HG02642 (cell line): Measurements from ENCODE around the gene TNFSF10.
"Not testable (repeated sequence)": the region's sequence is repeated elsewhere in the genome, so short reads cannot be mapped to it uniquely, and the experiment has no call there.

Experiments
- ATAC-seq: cut with Tn5 transposase; IDR thresholded peaks from one replicate; pipeline ENCODE4 v1.9.1; 2021; ENCODE audit warnings: mild to moderate bottlenecking; ENCODE audit not compliant: unreplicated experiment, poor library complexity

Gene TNFSF10

DNA sequence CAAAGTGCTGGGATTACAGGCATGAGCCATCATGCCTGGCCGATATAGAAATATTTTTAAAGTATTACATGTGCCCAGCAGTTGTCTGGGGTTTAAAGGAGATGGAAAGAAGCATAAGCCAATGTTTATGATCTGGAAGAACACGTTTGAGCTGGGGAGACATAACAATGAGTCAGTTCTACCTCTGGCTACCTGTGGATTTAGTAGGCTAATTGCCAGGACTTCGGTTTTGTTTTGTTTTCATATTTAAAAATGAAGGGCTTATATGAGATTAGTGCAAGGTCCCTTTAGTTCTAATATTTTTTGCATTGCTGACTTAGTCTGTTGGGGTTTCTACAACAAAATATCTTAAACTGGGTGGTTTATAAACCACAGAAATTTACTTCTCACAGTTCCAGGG lies 22.9 kb upstream of the TNFSF10 start:
- no peak for ATAC-seq

DNA sequence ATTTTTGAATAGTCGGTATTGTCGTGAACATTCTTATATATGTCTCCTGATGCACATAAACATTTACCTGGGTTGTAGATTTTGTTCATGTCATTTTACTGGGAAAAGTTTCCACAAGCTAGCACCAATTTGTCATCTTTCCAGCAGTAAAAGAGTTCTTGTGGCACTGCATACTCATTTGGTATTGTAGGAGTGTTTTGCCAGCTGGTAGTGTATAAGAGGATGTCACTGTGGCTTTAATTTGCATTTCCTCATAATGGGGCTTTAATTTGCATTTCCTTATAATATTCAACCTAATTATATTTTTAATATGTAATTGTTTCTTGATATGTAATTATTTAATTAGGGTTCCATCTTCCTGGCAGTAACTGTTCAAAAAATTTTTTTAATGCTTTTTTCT lies 21.2 kb upstream of the TNFSF10 start:
- no peak for ATAC-seq

DNA sequence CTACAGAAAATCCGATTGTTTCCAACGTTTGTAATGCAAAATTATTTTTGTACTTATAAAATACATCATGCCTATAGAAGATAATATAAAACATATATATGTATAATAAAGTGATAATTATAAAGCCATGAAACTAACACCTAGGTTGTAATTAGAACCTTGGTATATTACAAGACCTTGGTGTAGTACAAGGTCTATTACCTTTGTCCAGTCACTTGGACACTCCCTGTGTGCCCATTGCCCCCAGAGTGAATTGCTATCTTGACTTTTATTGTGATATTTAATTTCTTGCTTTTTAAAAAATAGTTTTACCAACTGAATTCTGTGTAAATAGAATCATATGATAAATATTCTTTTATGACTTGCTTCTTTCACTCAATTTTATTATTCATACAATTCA lies 20.7 kb upstream of the TNFSF10 start:
- no peak for ATAC-seq

DNA sequence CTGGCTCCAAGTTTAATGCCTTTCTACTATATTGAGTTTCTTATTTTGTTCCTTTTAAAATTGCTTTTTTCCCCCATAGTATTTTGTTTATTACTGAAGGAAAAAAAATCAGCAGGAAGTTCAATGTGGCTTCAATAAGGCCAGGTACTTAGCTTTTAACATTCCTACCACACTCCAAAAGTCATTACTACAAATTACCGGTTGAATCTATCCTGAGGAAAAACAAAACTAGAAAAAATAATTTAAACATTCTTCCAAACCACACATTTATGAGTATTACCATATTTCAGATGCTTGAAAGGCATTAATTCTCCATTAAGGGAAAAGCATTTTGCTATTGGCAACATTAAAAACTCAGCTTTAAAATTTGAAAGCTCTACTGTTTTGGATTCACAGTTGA lies 20.2 kb upstream of the TNFSF10 start:
- no peak for ATAC-seq

DNA sequence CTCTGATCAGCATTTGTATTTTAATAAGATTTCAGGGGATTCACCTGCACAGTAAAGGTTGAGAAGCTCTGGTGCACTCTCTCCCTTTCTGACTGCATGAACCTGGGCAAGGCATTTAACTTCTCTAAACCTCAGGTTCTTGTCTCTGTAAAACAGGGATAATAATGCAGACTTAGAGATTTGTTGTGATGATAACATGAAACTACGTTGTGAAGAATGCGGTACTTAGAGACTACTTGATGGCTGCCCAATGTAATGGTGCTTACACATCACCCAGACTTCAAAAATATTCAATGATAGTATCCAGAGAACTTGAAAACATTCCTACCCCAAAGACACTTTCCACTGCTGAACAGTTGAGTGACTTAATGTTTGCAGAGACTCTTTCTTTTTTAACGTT lies 19.8 kb upstream of the TNFSF10 start:
- ATAC-seq, result no peak

DNA sequence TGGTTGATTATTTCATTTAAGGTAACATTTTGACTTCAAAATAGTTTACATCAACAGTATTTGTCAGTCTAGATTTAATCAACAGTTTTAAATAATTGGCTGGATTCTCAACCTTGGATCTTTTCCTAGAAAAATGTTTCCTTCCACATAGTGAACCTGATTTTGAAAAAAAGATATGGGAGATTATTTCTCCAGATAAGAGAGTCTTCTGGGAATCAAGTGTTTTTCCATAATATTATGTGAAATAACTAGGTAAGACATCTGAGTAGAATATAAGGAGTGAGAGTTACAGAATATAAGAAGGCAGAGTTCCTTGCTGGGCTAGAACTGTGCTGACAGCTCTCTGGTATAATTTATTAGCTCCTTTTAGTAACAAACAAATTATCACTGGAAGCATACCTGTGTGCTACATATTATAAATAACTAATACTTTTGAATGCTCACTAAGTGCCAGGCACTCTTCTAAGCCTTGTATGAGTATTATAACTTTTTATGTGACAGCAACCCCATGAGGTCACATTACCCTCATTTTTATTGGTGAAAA lies 18.8 kb upstream of the TNFSF10 start:
- ATAC-seq, result no peak

DNA sequence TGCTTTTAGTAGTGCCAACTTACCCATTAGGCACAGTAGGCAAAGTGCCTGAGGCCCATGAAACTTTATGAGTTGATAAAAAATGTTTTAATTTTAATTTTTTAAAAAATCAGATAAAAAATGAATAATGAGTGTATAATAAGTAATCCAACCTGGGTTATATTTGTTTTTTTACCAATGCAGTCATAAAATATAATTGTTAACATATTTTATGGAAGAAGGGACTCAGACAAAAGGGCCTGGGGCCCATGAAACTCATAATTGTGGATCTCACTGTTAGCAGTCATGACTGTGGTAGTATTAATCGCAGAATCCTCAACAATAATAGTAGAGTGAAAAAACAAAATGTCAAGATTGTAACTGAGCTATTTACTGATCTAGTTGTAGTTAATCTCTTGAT lies 16.8 kb upstream of the TNFSF10 start:
- no peak for ATAC-seq

DNA sequence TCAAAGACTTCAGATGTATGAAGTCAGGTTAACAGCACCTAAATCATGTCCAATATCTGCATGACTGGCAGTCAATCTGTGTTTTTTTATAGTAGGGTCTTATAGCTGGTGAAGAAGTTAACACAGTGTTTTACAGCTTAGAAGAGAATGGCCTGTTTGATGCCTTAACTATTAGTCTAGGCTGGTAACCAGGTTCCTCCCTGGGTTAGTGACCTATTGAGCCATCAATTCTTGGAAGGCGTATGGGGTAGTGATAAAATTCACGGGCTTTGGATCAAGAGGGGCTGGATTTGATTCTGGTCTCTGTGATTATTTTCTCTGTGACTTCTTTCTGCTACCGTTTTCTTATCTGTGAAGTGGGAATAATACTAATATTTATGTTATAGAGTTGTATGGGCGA lies 16.0 kb upstream of the TNFSF10 start:
- ATAC-seq, result no peak

DNA sequence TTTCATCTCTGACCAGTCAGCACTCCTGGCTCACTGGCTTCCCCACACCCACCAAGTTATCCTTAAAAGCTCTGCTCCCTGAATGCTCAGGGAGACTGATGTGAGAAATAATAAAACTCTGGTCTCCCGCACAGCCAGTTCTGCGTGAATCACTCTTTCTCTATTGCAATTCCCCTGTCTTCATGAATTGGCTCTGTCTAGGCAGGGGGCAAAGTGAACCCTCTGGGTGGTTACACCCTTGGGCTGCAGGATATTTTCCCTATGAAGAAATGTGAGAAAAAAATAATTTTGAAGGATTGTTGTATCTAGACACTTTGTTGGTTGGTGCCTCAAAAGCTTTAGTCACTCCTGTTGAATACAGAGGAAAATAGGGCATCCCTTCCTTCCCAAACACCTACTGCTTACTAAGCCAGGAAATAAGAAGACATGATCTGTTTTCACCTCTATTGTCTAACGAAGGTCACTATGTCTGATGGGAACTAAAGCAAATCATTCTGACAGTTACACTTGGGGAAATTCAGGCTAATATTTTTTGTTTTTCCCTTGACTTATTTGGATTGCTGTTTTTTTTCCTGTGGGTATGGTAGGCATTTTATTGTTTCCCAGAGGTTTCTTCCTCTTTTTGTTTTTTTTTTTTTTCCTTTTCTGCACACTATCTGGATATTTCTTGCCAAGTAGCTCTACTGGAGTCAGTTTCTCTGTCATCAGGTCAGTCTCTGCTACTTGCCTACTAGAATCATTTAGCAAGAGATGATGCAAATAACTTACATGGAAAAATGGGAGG lies 15.3 kb upstream of the TNFSF10 start:
- no peak for ATAC-seq

DNA sequence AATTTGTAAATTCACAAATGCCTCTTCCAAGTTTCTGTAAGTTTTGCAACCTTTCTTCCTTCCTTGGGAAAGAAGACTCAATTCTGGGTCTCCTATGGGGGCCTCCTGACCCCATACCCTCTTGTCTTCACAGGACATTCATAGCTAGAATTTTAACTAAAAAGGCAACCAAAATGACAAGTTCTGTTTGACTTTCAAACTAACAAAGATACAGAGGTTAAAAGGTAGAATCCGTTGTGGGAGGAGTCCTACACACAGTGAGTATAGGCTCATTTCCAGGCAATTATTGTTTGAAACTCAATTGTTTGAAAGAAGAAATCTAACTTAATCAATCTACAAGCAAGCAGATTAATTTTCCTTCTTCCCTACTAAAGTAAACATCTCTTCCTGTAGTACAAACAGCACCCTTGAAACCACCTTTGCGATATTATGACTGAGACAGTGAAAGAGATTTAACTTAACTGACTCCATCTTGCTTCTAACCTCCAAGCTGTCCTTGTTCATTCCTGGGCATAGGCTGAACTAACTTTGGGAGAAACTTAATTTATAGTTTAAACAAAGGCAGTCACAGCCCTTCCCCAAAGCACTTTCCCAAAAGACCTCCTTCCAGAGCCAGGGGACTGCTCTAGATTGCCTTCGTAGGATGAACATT lies 14.4 kb upstream of the TNFSF10 start:
- no peak for ATAC-seq

DNA sequence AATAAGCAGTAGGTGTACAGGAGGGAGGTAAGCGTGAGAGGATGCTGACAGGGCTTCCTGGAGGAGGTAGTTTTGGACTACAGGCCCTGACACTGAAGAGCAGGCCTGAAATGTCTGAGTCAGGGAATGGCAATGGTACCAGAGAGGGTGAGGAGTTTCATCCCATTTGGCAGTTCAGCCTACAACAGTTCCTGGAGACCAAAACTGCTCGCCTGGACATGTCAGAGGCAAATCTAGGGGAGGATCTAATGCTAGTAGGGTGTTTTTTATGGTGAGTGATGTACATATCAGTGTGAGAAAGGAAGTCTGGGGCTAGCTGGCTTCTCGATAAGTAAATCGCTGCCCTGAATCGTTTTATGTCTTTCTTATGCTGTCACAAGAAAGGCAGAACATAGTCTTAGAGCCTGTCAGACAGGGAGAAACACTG lies 13.8 kb upstream of the TNFSF10 start:
- no peak for ATAC-seq

DNA sequence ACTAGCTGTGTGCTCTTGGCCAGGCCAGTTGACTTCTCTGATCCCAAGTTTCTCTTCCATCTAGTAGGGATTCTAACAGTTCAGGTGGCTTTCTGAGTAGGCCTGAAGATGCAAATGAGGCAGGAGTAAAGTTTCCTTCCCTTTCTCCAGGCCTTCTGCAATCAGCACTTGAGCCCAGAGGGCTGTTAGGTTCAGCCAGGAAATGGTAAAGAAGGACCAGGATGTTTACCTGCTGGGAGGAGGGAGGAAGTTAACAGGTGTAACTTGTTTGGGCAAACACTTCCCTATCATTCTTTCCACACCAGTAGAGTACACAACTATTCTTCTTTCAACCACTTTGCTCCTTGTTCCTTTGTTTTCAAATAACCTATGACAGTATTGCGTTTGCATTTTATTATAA lies 13.3 kb upstream of the TNFSF10 start:
- no peak for ATAC-seq

DNA sequence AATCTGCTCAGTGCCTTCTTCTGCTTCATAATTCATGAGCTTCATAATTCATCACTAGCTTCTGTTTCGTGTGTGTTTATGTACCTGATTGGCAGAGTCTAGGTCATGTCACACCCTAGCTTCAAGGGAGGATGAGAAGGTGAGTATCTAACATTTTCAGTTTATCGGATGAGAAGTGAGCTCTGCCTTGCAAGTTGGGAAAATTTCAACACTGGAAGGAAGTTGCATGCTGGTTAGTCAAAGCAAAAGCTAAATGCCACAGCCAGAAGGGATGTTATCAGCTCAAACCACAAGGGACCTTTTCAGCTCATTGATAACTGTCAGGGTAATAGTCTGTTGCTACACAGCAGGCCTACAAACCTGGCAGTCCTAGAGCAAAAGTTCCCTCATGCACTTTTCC lies 7.3 kb upstream of the TNFSF10 start:
- peak; percentile 57 for ATAC-seq

DNA sequence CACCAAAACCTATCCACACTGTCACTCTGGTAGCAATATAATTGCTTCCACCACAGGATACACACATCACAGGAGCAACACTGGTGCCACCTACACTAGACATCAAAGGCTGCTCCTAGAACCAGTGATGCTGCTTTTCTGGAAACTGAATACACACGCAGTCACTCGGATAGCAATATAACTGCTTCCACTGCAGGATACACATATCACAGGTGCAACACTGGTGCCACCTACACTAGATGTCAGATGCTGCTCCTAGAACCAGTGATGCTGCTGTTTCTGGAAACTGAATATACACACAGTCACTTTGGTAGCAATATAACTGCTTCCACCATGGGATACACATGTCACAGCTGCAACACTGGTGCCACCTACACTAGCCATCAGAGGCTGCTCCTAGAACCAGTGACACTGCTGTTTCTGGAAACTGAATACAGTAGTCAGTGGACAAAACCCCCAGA lies 6.9 kb upstream of the TNFSF10 start:
- no peak for ATAC-seq

DNA sequence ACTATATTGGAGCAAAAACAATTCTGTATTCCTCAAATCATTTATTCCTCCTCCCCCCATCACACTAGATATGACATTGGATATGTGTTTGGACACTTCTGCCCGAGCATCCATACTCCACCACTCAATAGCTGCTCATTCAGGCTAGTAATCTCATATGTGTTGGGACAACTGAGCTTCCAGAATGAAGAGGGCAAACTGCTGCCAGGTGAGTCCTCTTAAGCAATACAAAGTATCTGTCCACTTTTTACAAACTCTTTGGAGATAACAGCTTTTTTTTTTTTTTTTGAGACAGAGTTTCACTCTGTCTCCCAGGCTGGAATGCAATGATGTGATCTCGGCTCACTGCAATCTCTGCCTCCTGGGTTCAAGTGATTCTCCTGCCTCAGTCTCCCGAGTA lies 5.4 kb upstream of the TNFSF10 start:
- ATAC-seq, result no peak

DNA sequence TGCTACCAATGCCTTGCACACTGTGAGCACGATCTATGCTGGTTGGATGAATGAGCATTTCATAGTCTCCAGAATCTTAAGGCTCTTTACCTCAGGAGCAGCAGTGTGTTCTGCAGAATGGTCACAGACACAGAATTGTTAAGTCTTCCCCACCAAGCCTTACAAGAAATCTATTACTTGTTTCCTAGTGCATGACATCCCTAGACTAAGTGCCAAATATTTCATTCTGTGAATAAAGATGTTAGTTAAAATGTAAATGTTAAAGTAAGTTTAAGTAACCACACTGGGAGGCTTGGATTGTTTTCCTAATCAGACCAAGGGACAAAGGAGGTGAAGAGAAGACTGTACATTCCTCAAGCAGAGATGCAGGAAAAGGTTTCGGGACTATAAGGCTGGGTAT lies 4.1 kb upstream of the TNFSF10 start:
- ATAC-seq, result no peak

DNA sequence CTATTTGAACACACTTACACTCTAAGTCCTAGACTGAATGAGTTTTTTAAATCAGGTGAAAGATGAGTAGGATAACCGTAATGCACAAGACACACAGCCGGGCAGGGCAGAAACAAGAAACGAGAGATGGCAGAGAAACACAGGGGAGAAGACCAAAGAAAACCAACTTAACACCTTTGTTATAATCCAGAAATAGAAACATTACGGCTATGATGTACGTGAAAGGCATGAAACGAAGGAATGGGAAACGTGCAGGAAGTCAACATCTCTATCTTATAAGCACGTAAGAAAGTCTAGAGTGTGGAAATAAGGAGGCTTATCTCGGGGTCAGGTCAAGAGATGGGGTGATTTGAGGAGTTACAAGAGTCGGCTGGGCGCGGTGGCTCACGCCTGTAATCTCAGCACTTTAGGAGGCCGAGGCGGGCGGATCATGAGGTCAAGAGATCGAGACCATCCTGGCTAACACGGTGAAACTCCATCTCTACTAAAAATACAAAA lies 1.9 kb upstream of the TNFSF10 start:
- no peak for ATAC-seq

DNA sequence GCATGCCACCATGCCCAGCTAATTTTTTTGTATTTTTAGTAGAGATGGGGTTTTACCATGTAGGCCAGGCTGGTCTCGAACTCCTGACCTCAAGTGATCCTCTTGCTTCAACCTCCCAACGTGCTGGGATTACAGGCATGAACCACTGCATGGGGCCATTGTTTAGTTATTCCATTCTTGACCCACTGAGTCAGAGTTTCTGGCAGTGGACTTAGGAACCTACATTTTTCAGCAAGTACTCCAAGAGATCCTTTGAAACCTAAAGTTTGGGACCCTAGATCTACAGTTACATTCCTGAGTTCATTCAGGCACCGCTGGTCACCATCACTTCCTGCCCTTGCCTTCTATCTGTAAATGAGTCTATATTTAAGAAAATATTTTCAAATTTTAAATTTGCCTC lies 1.4 kb upstream of the TNFSF10 start:
- no peak for ATAC-seq

DNA sequence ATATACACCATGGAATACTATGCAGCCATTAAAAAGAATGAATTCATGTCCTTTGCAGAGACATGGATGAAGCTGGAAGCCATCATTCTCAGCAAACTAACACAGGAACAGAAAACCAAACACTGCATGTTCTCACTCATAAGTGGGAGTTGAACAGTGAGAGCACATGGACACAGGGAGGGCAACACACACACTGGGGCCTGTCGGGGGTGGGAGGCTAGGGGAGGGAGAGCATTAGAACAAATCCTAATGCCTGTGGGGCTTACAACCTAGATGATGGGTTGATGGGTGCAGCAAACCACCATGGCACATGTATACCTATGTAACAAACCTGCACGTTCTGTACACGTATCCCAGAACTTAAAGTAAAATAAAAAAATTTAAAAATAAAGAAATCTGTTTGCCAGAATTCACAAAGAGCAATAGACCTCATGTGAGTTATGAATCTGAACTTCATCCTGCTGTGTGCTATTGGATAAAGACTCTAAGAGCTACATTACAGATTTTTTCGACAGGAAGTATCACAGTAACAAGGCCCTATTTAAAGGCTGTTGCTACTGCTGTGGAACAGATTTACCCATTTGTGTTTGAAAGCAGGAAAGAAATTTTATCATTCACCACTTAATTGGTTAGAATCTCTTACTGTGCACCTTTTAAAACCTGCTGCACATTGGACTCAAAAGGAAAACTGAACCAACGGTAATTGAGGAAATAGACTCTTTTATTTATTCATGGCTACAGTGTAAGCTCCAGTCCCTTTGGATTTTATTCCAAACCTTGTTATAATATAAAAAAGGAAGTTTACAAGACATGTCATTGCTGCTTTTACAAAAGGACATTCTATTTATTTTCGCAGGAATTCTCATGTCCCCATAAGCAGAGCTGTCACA lies 1.1 kb downstream of the TNFSF10 start:
- not testable (repeated sequence) for ATAC-seq

DNA sequence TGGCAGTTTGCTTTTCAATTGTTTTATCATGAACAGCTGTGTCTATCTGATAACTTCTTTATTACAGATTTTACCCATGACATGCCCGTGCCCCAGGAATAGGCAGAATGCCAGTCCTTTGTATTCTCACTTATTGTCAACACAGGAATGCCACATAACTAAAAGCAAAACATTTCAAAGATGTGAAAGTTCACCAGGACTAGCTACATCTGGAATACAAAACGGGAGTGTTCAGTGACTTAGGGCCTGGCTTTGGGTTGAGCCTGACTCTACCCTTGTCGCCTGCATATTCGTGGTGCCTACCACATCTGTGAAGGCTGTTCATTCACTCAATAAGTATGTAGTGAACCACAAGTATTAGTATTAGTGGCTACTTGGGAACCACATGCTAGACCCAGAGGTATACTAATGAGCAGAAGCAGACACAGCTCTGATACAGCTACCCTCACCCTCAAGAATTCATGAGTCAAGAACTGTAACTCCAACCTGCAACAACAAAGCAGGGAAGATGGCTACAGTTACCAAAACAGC lies 2.9 kb downstream of the TNFSF10 start:
- peak; percentile 65 for ATAC-seq
